Hepatocyte (in vitro differentiated cells): ENCODE measurements around the gene MBOAT2. TPM values are rescaled to one million over a fixed set of nuclear protein-coding genes. Genes with fewer than 3 reads are reported as not detected.

Source experiments
- DNase-seq: peaks from one replicate; pipeline ENCODE4 v3.0.0-alpha.2; 2016; ENCODE audit warnings: low spot score
- H2AFZ ChIP-seq: fragments of 200-600 bp; sonication (generic); 2 replicates; pipeline ENCODE4 v1.6.0; 2016; ENCODE audit warnings: antibody characterized with exemption, mild to moderate bottlenecking
- H3K27ac ChIP-seq: fragments of 200-600 bp; sonication (generic); 2 replicates; pipeline ENCODE4 v1.5.1; 2016; ENCODE audit warnings: mild to moderate bottlenecking
- H3K27me3 ChIP-seq: fragments of 200-600 bp; sonication (generic); 2 replicates; pipeline ENCODE4 v1.6.1; 2016
- H3K36me3 ChIP-seq: fragments of 200-600 bp; sonication (generic); replicated peaks from 2 replicates; pipeline ENCODE4 v1.5.1; 2016; ENCODE audit warnings: low read depth; ENCODE audit not compliant: insufficient read depth
- H3K4me1 ChIP-seq: fragments of 200-600 bp; sonication (generic); 2 replicates; pipeline ENCODE4 v1.5.1; 2016; ENCODE audit warnings: mild to moderate bottlenecking, moderate library complexity; ENCODE audit not compliant: insufficient read depth
- H3K4me2 ChIP-seq: fragments of 200-600 bp; sonication (generic); 2 replicates; pipeline ENCODE4 v1.6.0; 2016
- H3K4me3 ChIP-seq: fragments of 200-600 bp; sonication (generic); 2 replicates; pipeline ENCODE4 v1.5.1; 2016; ENCODE audit warnings: mild to moderate bottlenecking
- H3K79me2 ChIP-seq: fragments of 200-600 bp; sonication (generic); 2 replicates; pipeline ENCODE4 v1.6.0; 2017; ENCODE audit warnings: mild to moderate bottlenecking
- H3K9me2 ChIP-seq: fragments of 200-600 bp; sonication (generic); replicated peaks from 2 replicates; pipeline ENCODE4 v1.6.0; 2017; ENCODE audit warnings: mild to moderate bottlenecking; ENCODE audit not compliant: insufficient read depth
- H3K9me3 ChIP-seq: fragments of 200-600 bp; sonication (generic); 2 replicates; pipeline ENCODE4 v1.5.1; 2016; ENCODE audit warnings: low read depth, mild to moderate bottlenecking
- H4K20me1 ChIP-seq: fragments of 200-600 bp; sonication (generic); 2 replicates; pipeline ENCODE4 v1.6.0; 2016; ENCODE audit warnings: mild to moderate bottlenecking; ENCODE audit not compliant: insufficient read depth, poor library complexity, severe bottlenecking
- CTCF ChIP-seq: fragments of 200-600 bp; sonication (generic); IDR thresholded peaks from 2 replicates; pipeline ENCODE4 v1.5.1; 2016; ENCODE audit warnings: antibody characterized with exemption, mild to moderate bottlenecking; ENCODE audit not compliant: poor library complexity
- EZH2 ChIP-seq: fragments of 200-600 bp; sonication (generic); IDR thresholded peaks from 2 replicates; pipeline ENCODE4 v1.6.1; 2016; ENCODE audit warnings: antibody characterized with exemption, mild to moderate bottlenecking, borderline replicate concordance
- EZH2phosphoT487 ChIP-seq: fragments of 200-600 bp; sonication (generic); IDR thresholded peaks from one replicate; pipeline ENCODE4 v1.6.1; 2018; ENCODE audit warnings: antibody characterized with exemption, mild to moderate bottlenecking, low read depth, moderate library complexity; ENCODE audit not compliant: unreplicated experiment, severe bottlenecking
- WGBS: methylation state at CpG from one replicate; pipeline ENCODE4 v1.1.6; 2016; ENCODE audit warnings: low lambda C conversion rate; ENCODE audit errors: missing lambda C conversion rate; 5-methylcytosine and 5-hydroxymethylcytosine counted together
- polyA plus RNA-seq: library from polyadenylated mRNA; unstranded; fragments of >200 nt; fragmentation: Nextera tagmentation; extraction: Ambion mirVana; gene quantifications from 2 replicates; pipeline ENCODE4 v1.2.1, GENCODE V29; 2016
- total RNA-seq: library from RNA; depleted of rRNA; stranded (reverse); fragments of >200 nt; gene quantifications from 2 replicates; pipeline ENCODE4 v1.2.3, GENCODE V29; 2014

The MBOAT2 gene
- total and polyA plus RNA-seq, 2 experiments from 2014 or later = 22.8 to 35.2 TPM

GRCh38 chr2:9033385-9034168 lies 30.1 kb upstream of the MBOAT2 start:
- Histone ChIP-seq H2AFZ (no peak overlapping the region), H3K4me1 (peaks cover 11% of the 10 kb centered on the region), H3K27ac (no peak overlapping the region), H3K4me2 (no peak overlapping the region), H3K79me2 (no peaks in the 10 kb centered on the region), H3K4me3 (no peak overlapping the region), H3K9me2 (no peaks in the 10 kb centered on the region), H4K20me1 (no peaks in the 10 kb centered on the region), H3K9me3 (no peaks in the 10 kb centered on the region), H3K27me3 (no peaks in the 10 kb centered on the region), H3K36me3 (no peaks in the 10 kb centered on the region)
- no peak for TF ChIP-seq EZH2
- no peak for TF ChIP-seq CTCF
- no peak for TF ChIP-seq EZH2phosphoT487
- DNase-seq = no peak
- 69% methylated on average over 7 of the region's 7 CpGs for WGBS

GRCh38 chr2:9032536-9033255 lies 29.2 kb upstream of the MBOAT2 start:
- H2AFZ ChIP-seq = no peak overlapping the region
- TF ChIP-seq CTCF (no peak), EZH2 (no peak), EZH2phosphoT487 (no peak)

GRCh38 chr2:9032121-9032520 lies 28.6 kb upstream of the MBOAT2 start:
- no peaks in the 10 kb centered on the region for H3K27me3 ChIP-seq
- no peak overlapping the region for H2AFZ ChIP-seq
- H3K9me2 ChIP-seq = no peaks in the 10 kb centered on the region
- H3K79me2 ChIP-seq = no peaks in the 10 kb centered on the region
- no peaks in the 10 kb centered on the region for H4K20me1 ChIP-seq
- TF ChIP-seq EZH2 (no peak), EZH2phosphoT487 (no peak), CTCF (no peak)
- no peak overlapping the region for H3K4me2 ChIP-seq
- H3K36me3 ChIP-seq = no peaks in the 10 kb centered on the region
- H3K9me3 ChIP-seq = no peaks in the 10 kb centered on the region
- H3K27ac ChIP-seq = no peak overlapping the region
- 78% methylated on average over 6 of the region's 6 CpGs for WGBS
- no peak overlapping the region for H3K4me3 ChIP-seq
- H3K4me1 ChIP-seq = peaks cover 11% of the 10 kb centered on the region
- DNase-seq = no peak

More at GRCh38 chr2:9032536-9033255, 29.2 kb upstream of the MBOAT2 start:
- no peak for DNase-seq
- 53% methylated on average over 3 of the region's 3 CpGs for WGBS
- Histone ChIP-seq H3K27me3 (no peaks in the 10 kb centered on the region), H3K27ac (no peak overlapping the region), H3K9me3 (no peaks in the 10 kb centered on the region), H3K4me1 (peaks cover 11% of the 10 kb centered on the region), H3K79me2 (no peaks in the 10 kb centered on the region), H3K9me2 (no peaks in the 10 kb centered on the region), H3K36me3 (no peaks in the 10 kb centered on the region), H3K4me3 (no peak overlapping the region), H4K20me1 (no peaks in the 10 kb centered on the region), H3K4me2 (no peak overlapping the region)
